Lower leg skin (tissue), 3 donors: ENCODE measurements around the gene JARID2.

Experiments used
- CTCF ChIP-seq, 3 donors: fragments of 450-650 bp; IDR thresholded peaks; one replicate each; pipeline ENCODE4 v1.5.1; 2016; ENCODE audit warnings: antibody characterized with exemption in 3 of 3, mild to moderate bottlenecking in 3 of 3, moderate library complexity in 2 of 3
- POLR2A ChIP-seq, 2 donors: fragments of 450-650 bp; IDR thresholded peaks; one replicate each; pipeline ENCODE4 v1.6.1; 2016 to 2017; ENCODE audit warnings: antibody characterized with exemption in 2 of 2, mild to moderate bottlenecking in 1 of 2, moderate library complexity in 1 of 2

GRCh38 chr6:15356179-15356578, 110.3 kb downstream of the JARID2 start:
- TF ChIP-seq CTCF (IDR thresholded peaks at IDR 0.05) (no peak), POLR2A (IDR thresholded peaks at IDR 0.05) (no peak)
